ENCODE measurements around the gene SCAMP1.

SCAMP1 gene

DNA sequence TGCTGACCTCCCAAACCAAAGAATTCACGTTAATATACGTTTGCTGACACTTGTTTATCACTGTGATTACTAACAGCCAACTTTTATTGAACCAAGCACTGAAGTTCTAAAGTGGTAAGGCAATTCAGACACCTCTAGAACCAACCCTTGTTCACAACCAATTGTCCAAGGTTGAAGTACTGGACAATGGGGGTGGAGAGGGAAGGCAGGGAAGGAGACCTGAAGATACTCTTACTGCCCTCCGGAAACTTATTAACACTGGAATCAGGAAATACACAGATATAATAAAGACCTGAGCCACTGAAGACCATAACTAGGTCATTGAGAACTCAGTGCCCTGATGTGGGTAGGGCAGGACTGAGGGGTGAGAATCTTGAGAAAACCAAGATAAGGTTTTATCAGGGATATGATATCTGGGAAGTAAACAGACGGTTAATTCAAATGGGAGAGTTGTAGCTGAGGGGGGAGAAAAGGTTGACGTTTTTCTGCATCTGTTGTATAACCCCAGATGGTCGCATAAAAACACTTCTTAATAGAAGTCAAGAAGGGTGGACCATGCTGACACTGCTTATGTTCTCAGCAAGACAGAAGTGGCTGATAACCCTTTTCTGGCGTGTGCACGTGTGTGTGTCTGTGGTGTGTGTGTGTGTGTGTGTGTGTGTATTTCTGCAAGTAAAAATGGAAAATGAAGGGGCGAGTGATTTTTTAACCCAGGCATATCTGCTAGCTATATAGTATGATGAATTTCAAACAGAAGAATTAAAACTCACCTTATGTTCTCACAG, 162.3 kb downstream of the SCAMP1 start:
- no peaks in the 10 kb centered on the region for H3K9me3 ChIP-seq (ENCODE audit: low read length)
- H3K4me3 ChIP-seq (ENCODE audit: low read length) = no peak overlapping the region
- H3K27me3 ChIP-seq (ENCODE audit: insufficient read depth, low read length) = no peaks in the 10 kb centered on the region
- H2AFZ ChIP-seq (ENCODE audit: low read depth, low read length) = no peak overlapping the region
- H3K36me3 ChIP-seq (ENCODE audit: insufficient read depth, low read length) = no peaks in the 10 kb centered on the region
- H3K4me1 ChIP-seq (ENCODE audit: insufficient read depth, low read length) = peaks cover 15% of the 10 kb centered on the region

DNA sequence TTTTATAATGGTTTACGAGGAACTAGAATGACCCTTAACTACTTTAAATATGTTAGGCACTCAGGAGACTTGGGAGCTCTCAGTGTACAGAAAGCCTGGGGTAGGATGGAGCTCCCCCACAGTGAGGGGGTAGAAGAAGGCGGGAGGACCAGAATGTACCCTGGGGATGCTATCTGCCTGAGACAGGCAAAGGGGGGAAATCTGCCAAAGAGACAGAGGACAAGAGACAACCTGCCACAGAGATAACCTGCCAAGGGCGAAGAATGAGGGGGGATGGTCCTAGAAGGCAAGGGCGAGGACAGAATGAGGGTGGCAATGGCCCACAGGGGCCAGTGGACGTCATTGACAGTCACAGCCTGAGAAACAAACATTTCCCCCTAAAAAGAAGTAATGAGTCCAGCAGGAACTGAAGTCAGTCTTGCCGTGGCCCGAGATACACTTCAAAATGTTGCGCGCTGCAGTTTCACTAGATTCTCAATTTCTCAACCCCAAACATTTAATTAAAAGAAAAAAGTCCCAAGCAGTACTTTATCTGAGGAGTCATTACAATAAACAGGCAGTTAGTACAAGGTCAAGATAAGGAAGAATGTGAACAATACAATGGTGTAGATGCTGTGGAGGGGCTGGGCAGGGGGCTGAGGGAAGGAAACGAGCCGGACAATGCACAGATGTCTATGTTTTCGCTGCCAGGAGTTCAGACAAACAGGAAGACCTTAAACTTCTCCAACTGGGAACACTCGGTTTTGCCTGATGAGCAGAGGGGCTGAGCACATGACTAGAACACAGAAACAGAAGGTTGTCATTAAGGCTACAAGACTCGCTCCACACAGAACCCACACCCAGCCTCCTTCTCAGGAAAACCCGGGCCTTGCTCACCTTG, 163.1 kb downstream of the SCAMP1 start:
- H2AFZ ChIP-seq (ENCODE audit: low read depth, low read length) = no peak overlapping the region
- H3K4me3 ChIP-seq (ENCODE audit: low read length) = no peak overlapping the region
- H3K36me3 ChIP-seq (ENCODE audit: insufficient read depth, low read length) = no peaks in the 10 kb centered on the region
- H3K4me1 ChIP-seq (ENCODE audit: insufficient read depth, low read length) = peaks cover 10% of the 10 kb centered on the region
- H3K9me3 ChIP-seq (ENCODE audit: low read length) = no peaks in the 10 kb centered on the region
- H3K27me3 ChIP-seq (ENCODE audit: insufficient read depth, low read length) = no peaks in the 10 kb centered on the region

DNA sequence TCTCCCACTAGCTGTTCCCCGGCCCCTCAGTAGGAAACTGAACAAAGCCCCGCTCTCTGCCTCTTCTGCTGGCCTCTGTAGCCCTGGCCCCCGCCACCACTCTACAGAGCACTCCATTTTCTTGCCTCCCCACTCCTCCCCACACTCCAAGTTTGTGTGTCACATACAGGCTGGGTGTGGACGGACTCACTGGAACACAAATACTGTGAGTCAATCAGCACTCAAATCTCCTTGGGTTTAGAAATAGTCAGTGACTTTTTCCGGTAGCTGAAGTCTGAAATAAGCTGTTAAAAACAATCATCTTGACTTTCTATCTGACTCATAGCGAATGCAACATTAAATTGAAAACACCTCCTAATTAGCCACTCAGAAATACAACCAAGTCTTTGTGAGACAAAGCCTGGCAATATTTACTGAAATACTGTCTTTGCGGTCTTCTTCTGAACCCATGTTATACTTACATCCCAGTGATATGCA, 165.7 kb downstream of the SCAMP1 start:
- no peaks in the 10 kb centered on the region for H3K27me3 ChIP-seq (ENCODE audit: insufficient read depth, low read length)
- H3K36me3 ChIP-seq (ENCODE audit: insufficient read depth, low read length) = no peaks in the 10 kb centered on the region
- H3K4me1 ChIP-seq (ENCODE audit: insufficient read depth, low read length) = peaks cover 6% of the 10 kb centered on the region
- no peaks in the 10 kb centered on the region for H3K9me3 ChIP-seq (ENCODE audit: low read length)
- H2AFZ ChIP-seq (ENCODE audit: low read depth, low read length) = no peak overlapping the region
- H3K4me3 ChIP-seq (ENCODE audit: low read length) = no peak overlapping the region

DNA sequence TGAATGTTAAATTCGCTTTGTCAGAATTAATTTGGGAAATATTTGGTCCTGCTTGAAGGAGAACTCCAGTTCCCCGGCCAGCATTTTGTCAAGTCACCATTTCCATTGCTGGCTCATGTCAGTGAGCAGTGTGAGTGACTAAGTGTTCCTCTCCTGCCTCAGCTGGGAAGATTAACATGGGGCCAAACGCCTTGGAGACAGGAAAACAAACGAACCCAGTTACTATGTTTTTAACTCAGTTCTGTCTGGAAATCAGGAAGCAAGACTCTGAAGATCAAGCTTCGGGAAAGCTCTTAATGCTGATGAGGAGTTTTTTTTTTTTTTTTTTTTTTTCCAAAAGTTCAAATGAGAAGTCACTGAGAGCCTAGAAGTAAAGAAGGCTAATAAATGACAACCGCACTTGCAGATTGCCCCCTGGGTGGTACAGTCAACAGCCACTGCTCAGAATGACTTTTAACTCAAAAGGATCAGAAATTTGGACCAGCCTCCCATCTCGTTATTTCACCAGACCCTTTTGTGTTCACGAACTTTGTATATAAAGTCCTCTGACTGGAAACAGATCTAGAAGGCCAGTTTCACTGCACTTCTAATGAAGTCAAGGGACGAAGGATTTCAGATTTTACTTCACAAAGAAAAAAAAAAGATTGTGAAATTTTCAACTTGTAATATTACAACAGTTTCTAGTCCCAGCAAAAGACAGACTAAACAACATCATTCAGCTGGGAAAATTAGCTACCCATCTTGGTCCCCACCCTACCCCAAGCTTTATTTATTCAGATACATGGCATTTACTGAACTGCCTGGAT, 166.8 kb downstream of the SCAMP1 start:
- Histone ChIP-seq H3K9me3 (ENCODE audit: low read length) (no peaks in the 10 kb centered on the region), H3K4me1 (ENCODE audit: insufficient read depth, low read length) (peaks cover 6% of the 10 kb centered on the region), H2AFZ (ENCODE audit: low read depth, low read length) (no peak overlapping the region), H3K27me3 (ENCODE audit: insufficient read depth, low read length) (no peaks in the 10 kb centered on the region), H3K4me3 (ENCODE audit: low read length) (no peak overlapping the region), H3K36me3 (ENCODE audit: insufficient read depth, low read length) (no peaks in the 10 kb centered on the region)

DNA sequence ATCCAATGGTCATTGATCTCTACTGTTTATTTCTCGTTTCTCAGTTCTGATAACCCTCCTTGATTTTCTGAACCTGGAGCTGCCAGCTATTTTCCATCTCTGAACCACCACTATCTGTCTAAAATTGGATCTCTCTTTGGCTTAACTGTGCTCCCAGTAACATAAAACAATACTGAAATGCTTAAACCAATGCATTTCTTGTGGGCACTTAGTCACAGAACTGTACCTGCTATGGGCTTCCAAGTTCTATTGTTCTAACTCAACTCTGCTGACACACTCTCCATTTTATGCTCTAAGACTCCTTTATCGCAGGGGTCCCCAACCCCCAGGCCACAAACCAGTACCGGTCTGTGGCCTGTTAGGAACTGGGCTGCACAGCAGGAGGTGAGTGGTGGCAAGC, 167.5 kb downstream of the SCAMP1 start:
- Histone ChIP-seq H2AFZ (ENCODE audit: low read depth, low read length) (no peak overlapping the region), H3K9me3 (ENCODE audit: low read length) (no peaks in the 10 kb centered on the region), H3K36me3 (ENCODE audit: insufficient read depth, low read length) (no peaks in the 10 kb centered on the region), H3K4me1 (ENCODE audit: insufficient read depth, low read length) (peaks cover 6% of the 10 kb centered on the region), H3K4me3 (ENCODE audit: low read length) (no peak overlapping the region), H3K27me3 (ENCODE audit: insufficient read depth, low read length) (no peaks in the 10 kb centered on the region)
